ENCODE results near the gene HSPA1L. TPM values are rescaled to one million over a fixed set of nuclear protein-coding genes. Genes with fewer than 3 reads are reported as not detected.

HSPA1L gene
- total RNA-seq, 1 donor from 2014 or later, result 2.4 TPM

Other genes with a start within 250 kb of the HSPA1L start
- not detected for gene LTA, start 243.0 kb downstream of the HSPA1L start, total RNA-seq
- gene TNF, start 239.7 kb downstream of the HSPA1L start, total RNA-seq, result 0.38 TPM
- 0.86 TPM for gene LTB, start 232.9 kb downstream of the HSPA1L start, total RNA-seq
- 5.4 TPM for gene LST1, start 229.0 kb downstream of the HSPA1L start, total RNA-seq
- not detected for gene NCR3, start 222.3 kb downstream of the HSPA1L start, total RNA-seq
- gene AIF1, start 200.0 kb downstream of the HSPA1L start, total RNA-seq, result 10.3 TPM
- gene PRRC2A, start 194.6 kb downstream of the HSPA1L start, total RNA-seq, result 125 TPM
- gene BAG6, start 162.6 kb downstream of the HSPA1L start, total RNA-seq, result 270 TPM
- 1.4 TPM for gene APOM, start 159.4 kb downstream of the HSPA1L start, total RNA-seq
- gene C6orf47, start 154.5 kb downstream of the HSPA1L start, total RNA-seq, result 17.7 TPM
- 13.6 TPM for gene GPANK1, start 150.3 kb downstream of the HSPA1L start, total RNA-seq
- 96.3 TPM for gene CSNK2B, start 149.2 kb downstream of the HSPA1L start, total RNA-seq
- 6.5 TPM for gene LY6G5B, start 145.3 kb downstream of the HSPA1L start, total RNA-seq
- 2.9 TPM for gene LY6G5C, start 134.2 kb downstream of the HSPA1L start, total RNA-seq
- 26.9 TPM for gene ABHD16A, start 112.0 kb downstream of the HSPA1L start, total RNA-seq
- not detected for gene LY6G6F, start 108.4 kb downstream of the HSPA1L start, total RNA-seq
- gene LY6G6D, start 99.9 kb downstream of the HSPA1L start, total RNA-seq, result not detected
- not detected for gene LY6G6C, start 93.5 kb downstream of the HSPA1L start, total RNA-seq
- 0.24 TPM for gene MPIG6B, start 91.9 kb downstream of the HSPA1L start, total RNA-seq
- gene DDAH2, start 86.0 kb downstream of the HSPA1L start, total RNA-seq, result 69.9 TPM
- 131 TPM for gene CLIC1, start 78.8 kb downstream of the HSPA1L start, total RNA-seq
- 1.7 TPM for gene MSH5, start 75.3 kb downstream of the HSPA1L start, total RNA-seq
- 0.86 TPM for gene SAPCD1, start 52.6 kb downstream of the HSPA1L start, total RNA-seq
- 21.5 TPM for gene VWA7, start 38.0 kb downstream of the HSPA1L start, total RNA-seq
- 35.0 TPM for gene VARS1, start 19.5 kb downstream of the HSPA1L start, total RNA-seq
- gene LSM2, start 8.3 kb downstream of the HSPA1L start, total RNA-seq, result 24.0 TPM
- gene HSPA1A, start 260 bp upstream of the HSPA1L start, total RNA-seq, result 296 TPM
- 221 TPM for gene HSPA1B, start 12.5 kb upstream of the HSPA1L start, total RNA-seq
- 19.4 TPM for gene NEU1, start 47.5 kb upstream of the HSPA1L start, total RNA-seq
- gene SLC44A4, start 63.7 kb upstream of the HSPA1L start, total RNA-seq, result not detected
- gene EHMT2, start 82.4 kb upstream of the HSPA1L start, total RNA-seq, result 14.5 TPM
- gene ZBTB12, start 86.8 kb upstream of the HSPA1L start, total RNA-seq, result 5.2 TPM
- gene C2, start 112.4 kb upstream of the HSPA1L start, total RNA-seq, result 5.1 TPM
- gene CFB, start 130.8 kb upstream of the HSPA1L start, total RNA-seq, result 5.0 TPM
- gene NELFE, start 143.7 kb upstream of the HSPA1L start, total RNA-seq, result 46.7 TPM
- gene SKIC2, start 143.9 kb upstream of the HSPA1L start, total RNA-seq, result 33.2 TPM
- 14.0 TPM for gene DXO, start 156.9 kb upstream of the HSPA1L start, total RNA-seq
- gene C4A, start 166.8 kb upstream of the HSPA1L start, total RNA-seq, result 131 TPM
- 92.4 TPM for gene C4B, start 199.5 kb upstream of the HSPA1L start, total RNA-seq
- gene CYP21A2, start 223.1 kb upstream of the HSPA1L start, total RNA-seq, result 2.0 TPM

All from cardiac septum (tissue), 1 donor.